Measurements from ENCODE around the gene LCLAT1.
"Not testable (repeated sequence)": the region's sequence is repeated elsewhere in the genome, so short reads cannot be mapped to it uniquely, and the experiment has no call there.

The LCLAT1 gene

DNA sequence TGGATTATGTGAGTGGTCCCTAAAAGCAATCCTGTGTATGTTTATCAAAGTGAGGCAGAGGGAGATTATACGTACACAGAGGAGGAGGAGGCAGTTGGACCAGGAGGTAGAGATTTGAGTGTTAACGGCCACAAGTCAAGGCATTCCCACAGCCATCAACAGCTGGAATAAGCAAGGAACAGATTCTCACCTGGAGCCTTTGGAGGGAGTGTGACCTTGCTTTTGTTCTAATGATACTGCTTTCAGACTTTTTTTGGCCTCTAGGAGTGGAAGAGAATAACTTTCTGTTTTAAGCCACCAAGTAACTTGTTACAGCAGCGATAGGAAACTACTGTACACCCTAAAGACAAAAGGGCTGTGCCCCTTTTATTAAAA lies 18.1 kb downstream of the LCLAT1 start:
- H3K9me3 ChIP-seq (ENCODE audit: control insufficient read depth, low read length): no peaks in the 10 kb centered on the region
- DNase-seq: no peak
- no peaks in the 10 kb centered on the region for H3K36me3 ChIP-seq (ENCODE audit: control insufficient read depth, insufficient read depth, low read length)
- no peak overlapping the region for H3K27ac ChIP-seq (ENCODE audit: insufficient read depth, low read length, poor library complexity, severe bottlenecking)
- H3K4me1 ChIP-seq (ENCODE audit: control insufficient read depth, insufficient read depth, low read length, poor library complexity, severe bottlenecking): no peaks in the 10 kb centered on the region
- H3K4me3 ChIP-seq (ENCODE audit: insufficient read depth, low read depth, low read length, poor library complexity, severe bottlenecking): no peak overlapping the region
- H3K27me3 ChIP-seq (replicated peaks; ENCODE audit: control insufficient read depth, insufficient read depth, low read length, poor library complexity, severe bottlenecking): no peaks in the 10 kb centered on the region

DNA sequence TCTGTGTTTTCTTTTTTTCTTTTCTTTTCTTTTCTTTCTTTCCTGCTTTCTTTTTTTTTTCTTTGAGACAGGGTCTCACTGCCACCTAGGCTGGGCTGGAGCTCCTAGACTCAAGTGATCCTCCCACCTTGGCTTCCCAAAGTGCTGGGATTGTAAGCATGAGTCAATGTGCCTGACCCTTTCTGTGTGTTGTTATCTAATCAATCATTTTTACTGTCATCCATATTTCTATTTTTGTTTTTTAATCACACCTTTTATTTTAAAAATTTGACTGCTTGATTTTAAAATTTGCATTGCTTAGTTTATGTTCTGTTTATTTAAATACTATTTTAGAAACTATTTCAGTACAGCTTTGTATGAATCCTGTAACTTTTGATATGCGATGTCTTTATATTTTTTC lies 19.2 kb downstream of the LCLAT1 start:
- Histone ChIP-seq H3K36me3 (ENCODE audit: control insufficient read depth, insufficient read depth, low read length) (no peaks in the 10 kb centered on the region), H3K27ac (ENCODE audit: insufficient read depth, low read length, poor library complexity, severe bottlenecking) (no peak overlapping the region), H3K9me3 (ENCODE audit: control insufficient read depth, low read length) (no peaks in the 10 kb centered on the region), H3K4me3 (ENCODE audit: insufficient read depth, low read depth, low read length, poor library complexity, severe bottlenecking) (no peak overlapping the region), H3K4me1 (ENCODE audit: control insufficient read depth, insufficient read depth, low read length, poor library complexity, severe bottlenecking) (no peaks in the 10 kb centered on the region), H3K27me3 (replicated peaks; ENCODE audit: control insufficient read depth, insufficient read depth, low read length, poor library complexity, severe bottlenecking) (no peaks in the 10 kb centered on the region)
- no peak for DNase-seq

DNA sequence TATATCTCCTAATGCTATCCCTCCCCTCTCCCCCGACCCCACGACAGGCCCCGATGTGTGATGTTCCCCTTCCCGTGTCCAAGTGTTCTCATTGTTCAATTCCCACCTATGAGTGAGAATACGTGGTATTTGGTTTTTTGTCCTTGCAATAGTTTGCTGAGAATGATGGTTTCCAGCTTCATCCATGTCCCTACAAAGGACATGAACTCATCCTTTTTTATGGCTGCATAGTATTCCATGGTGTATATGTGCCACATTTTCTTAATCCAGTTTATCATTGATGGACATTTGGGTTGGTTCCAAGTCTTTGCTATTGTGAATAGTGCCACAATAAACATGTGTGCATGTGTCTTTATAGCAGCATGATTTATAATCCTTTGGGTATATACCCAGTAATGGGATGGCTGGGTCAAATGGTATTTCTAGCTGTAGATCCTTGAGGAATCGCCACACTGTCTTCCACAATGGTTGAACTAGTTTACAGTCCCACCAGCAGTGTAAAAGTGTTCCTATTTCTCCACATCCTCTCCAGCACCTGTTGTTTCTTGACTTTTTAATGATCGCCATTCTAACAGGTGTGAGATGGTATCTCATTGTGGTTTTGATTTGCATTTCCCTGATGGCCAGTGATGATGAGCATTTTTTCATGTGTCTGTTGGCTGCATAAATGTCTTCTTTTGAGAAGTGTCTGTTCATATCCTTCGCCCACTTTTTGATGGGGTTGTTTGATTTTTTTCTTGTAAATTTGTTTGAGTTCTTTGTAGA lies 20.2 kb downstream of the LCLAT1 start:
- H3K9me3 ChIP-seq (ENCODE audit: control insufficient read depth, low read length); DNase-seq; H3K27ac ChIP-seq (ENCODE audit: insufficient read depth, low read length, poor library complexity, severe bottlenecking); H3K4me1 ChIP-seq (ENCODE audit: control insufficient read depth, insufficient read depth, low read length, poor library complexity, severe bottlenecking); H3K36me3 ChIP-seq (ENCODE audit: control insufficient read depth, insufficient read depth, low read length); H3K27me3 ChIP-seq (replicated peaks; ENCODE audit: control insufficient read depth, insufficient read depth, low read length, poor library complexity, severe bottlenecking); H3K4me3 ChIP-seq (ENCODE audit: insufficient read depth, low read depth, low read length, poor library complexity, severe bottlenecking): not testable (repeated sequence)

DNA sequence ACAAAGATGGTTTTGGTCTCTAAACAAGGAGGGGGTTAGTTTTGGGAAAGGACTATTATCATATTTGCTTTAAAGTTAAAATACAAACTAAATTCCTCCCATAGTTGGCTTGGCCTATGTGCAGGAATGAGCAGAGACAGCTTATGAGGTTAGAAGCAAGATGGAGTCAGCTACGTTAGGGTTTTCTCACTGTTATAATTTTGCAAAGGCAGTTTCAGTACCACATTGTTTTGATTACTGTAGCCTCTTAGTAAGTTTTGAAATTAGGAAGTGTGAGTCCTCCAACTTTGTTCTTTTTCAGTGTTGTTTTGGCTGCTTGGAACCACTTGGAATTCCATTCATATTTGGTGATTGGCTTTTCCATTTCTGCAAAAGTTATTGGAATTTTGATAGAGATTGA lies 23.4 kb downstream of the LCLAT1 start:
- Histone ChIP-seq H3K36me3 (ENCODE audit: control insufficient read depth, insufficient read depth, low read length) (no peaks in the 10 kb centered on the region), H3K9me3 (ENCODE audit: control insufficient read depth, low read length) (no peaks in the 10 kb centered on the region), H3K27ac (ENCODE audit: insufficient read depth, low read length, poor library complexity, severe bottlenecking) (no peak overlapping the region), H3K4me3 (ENCODE audit: insufficient read depth, low read depth, low read length, poor library complexity, severe bottlenecking) (no peak overlapping the region), H3K27me3 (replicated peaks; ENCODE audit: control insufficient read depth, insufficient read depth, low read length, poor library complexity, severe bottlenecking) (no peaks in the 10 kb centered on the region), H3K4me1 (ENCODE audit: control insufficient read depth, insufficient read depth, low read length, poor library complexity, severe bottlenecking) (no peaks in the 10 kb centered on the region)
- no peak for DNase-seq

DNA sequence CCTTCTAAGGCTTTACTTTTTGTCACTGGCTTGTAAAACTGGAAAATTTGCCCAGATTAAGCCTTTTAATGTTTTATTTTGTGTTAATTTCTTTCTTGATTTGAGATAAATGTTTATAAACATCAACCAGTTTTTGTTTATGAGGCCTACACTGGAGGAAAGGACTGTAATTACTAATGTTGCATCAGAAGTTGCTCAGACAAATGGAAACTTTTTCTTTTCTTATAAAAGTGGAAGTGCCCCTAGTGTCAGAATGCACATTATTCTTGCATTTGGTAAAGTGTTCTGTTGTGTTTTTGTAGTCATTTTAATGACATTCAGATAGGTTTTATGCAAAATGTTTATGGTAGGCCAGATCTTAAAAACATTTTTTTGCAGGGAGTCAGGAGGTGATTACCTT lies 25.3 kb downstream of the LCLAT1 start:
- no peak overlapping the region for H3K4me3 ChIP-seq (ENCODE audit: insufficient read depth, low read depth, low read length, poor library complexity, severe bottlenecking)
- no peaks in the 10 kb centered on the region for H3K27me3 ChIP-seq (replicated peaks; ENCODE audit: control insufficient read depth, insufficient read depth, low read length, poor library complexity, severe bottlenecking)
- no peaks in the 10 kb centered on the region for H3K4me1 ChIP-seq (ENCODE audit: control insufficient read depth, insufficient read depth, low read length, poor library complexity, severe bottlenecking)
- no peaks in the 10 kb centered on the region for H3K36me3 ChIP-seq (ENCODE audit: control insufficient read depth, insufficient read depth, low read length)
- no peak overlapping the region for H3K27ac ChIP-seq (ENCODE audit: insufficient read depth, low read length, poor library complexity, severe bottlenecking)
- no peak for DNase-seq
- no peaks in the 10 kb centered on the region for H3K9me3 ChIP-seq (ENCODE audit: control insufficient read depth, low read length)

DNA sequence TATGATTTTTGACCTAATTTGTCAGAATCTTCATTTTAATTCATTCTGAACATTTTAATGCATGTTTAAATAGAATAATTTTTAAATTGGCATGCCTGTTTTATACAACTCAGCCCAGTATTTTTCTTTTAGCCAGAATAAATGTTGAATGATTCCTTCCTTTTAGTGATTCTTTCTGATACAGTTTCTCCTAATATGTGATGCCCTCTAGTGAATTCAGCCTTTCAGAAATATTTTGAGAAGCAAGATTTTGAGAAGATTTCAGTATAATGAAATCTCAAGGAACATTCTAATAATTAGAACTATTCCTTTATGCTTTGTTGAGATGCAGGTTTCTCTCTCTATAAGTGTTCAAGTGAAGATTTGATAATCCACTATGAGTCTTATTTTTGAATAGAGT lies 28.5 kb downstream of the LCLAT1 start:
- DNase-seq: no peak
- Histone ChIP-seq H3K36me3 (ENCODE audit: control insufficient read depth, insufficient read depth, low read length) (no peaks in the 10 kb centered on the region), H3K27ac (ENCODE audit: insufficient read depth, low read length, poor library complexity, severe bottlenecking) (no peak overlapping the region), H3K9me3 (ENCODE audit: control insufficient read depth, low read length) (no peaks in the 10 kb centered on the region), H3K4me1 (ENCODE audit: control insufficient read depth, insufficient read depth, low read length, poor library complexity, severe bottlenecking) (no peaks in the 10 kb centered on the region), H3K27me3 (replicated peaks; ENCODE audit: control insufficient read depth, insufficient read depth, low read length, poor library complexity, severe bottlenecking) (no peaks in the 10 kb centered on the region), H3K4me3 (ENCODE audit: insufficient read depth, low read depth, low read length, poor library complexity, severe bottlenecking) (no peak overlapping the region)

DNA sequence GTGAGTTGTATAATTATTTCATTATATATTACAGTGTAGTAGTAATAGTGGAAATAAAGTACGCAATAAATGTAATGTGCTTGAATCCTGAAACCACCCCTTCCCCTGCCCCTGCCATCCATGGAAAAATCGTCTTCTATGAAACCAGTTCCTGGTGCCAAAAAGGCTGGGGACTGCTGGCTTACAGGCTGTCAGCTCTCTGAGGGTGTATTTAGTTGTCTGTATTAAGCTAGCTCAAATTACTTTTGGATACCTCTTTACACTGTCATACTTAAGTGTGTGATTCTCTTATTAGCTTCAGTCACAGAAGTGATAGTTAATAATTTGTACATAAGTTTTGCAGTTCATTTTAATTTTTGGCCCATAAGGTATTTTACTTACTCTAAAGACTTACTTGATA lies 29.6 kb downstream of the LCLAT1 start:
- Histone ChIP-seq H3K36me3 (ENCODE audit: control insufficient read depth, insufficient read depth, low read length) (no peaks in the 10 kb centered on the region), H3K27ac (ENCODE audit: insufficient read depth, low read length, poor library complexity, severe bottlenecking) (no peak overlapping the region), H3K27me3 (replicated peaks; ENCODE audit: control insufficient read depth, insufficient read depth, low read length, poor library complexity, severe bottlenecking) (no peaks in the 10 kb centered on the region), H3K4me3 (ENCODE audit: insufficient read depth, low read depth, low read length, poor library complexity, severe bottlenecking) (no peak overlapping the region), H3K4me1 (ENCODE audit: control insufficient read depth, insufficient read depth, low read length, poor library complexity, severe bottlenecking) (no peaks in the 10 kb centered on the region), H3K9me3 (ENCODE audit: control insufficient read depth, low read length) (no peaks in the 10 kb centered on the region)
- DNase-seq: no peak

DNA sequence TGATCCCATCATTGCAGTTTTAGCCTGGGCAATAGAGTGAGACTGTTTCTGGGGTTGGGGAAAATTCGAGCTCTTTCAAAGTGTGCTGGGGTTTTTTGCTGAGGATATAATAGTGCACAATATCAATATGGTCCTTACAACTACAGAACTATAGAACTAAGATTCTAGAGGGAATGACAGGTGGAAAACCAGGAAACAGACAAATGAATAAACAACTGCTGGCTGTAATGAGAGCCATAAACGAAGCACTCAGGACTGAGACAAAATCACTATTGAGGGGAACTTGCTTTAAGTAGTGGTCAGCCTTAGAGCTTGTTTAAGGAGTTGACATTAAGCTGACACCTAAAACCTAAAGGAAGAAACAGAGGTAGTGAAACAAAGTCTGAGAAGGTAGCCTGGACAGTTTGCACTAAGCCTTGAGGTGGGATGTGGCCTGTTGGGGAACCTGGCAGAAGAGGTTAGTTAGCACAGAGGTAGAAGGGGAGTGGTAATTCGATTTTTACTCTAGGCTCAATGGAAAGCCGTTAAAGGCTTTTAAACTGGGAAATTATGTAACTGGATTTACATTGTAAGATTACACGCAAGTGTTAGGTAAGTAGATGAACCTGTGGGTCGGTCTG lies 33.8 kb downstream of the LCLAT1 start:
- Histone ChIP-seq H3K4me1 (ENCODE audit: control insufficient read depth, insufficient read depth, low read length, poor library complexity, severe bottlenecking) (no peaks in the 10 kb centered on the region), H3K4me3 (ENCODE audit: insufficient read depth, low read depth, low read length, poor library complexity, severe bottlenecking) (no peak overlapping the region), H3K27me3 (replicated peaks; ENCODE audit: control insufficient read depth, insufficient read depth, low read length, poor library complexity, severe bottlenecking) (no peaks in the 10 kb centered on the region), H3K9me3 (ENCODE audit: control insufficient read depth, low read length) (no peaks in the 10 kb centered on the region), H3K36me3 (ENCODE audit: control insufficient read depth, insufficient read depth, low read length) (no peaks in the 10 kb centered on the region), H3K27ac (ENCODE audit: insufficient read depth, low read length, poor library complexity, severe bottlenecking) (no peak overlapping the region)
- DNase-seq: no peak

DNA sequence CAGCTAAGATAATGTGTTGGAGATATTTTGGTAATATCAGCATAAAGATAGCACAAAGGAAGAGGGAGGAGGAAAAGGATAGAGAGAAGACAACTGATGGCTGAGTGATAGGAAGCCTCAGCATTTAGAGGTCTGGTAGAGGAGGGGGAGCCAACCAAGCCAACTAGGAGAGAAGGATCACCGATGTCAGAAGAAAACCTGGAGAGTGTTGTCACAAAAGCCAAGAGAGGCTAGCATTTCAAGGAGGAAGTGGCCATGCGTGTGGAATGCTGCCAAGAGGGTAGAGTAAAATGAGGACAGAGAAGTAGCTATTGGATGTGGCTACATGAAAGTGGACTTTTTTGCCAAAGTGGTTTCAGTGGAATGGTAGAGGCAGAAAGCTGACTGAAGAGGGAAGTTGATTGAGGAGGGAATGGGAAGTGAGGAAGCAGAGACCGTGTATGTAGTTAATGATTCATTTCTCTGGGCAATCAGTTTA lies 34.3 kb downstream of the LCLAT1 start:
- Histone ChIP-seq H3K36me3 (ENCODE audit: control insufficient read depth, insufficient read depth, low read length) (no peaks in the 10 kb centered on the region), H3K4me3 (ENCODE audit: insufficient read depth, low read depth, low read length, poor library complexity, severe bottlenecking) (no peak overlapping the region), H3K27ac (ENCODE audit: insufficient read depth, low read length, poor library complexity, severe bottlenecking) (no peak overlapping the region), H3K9me3 (ENCODE audit: control insufficient read depth, low read length) (no peaks in the 10 kb centered on the region), H3K27me3 (replicated peaks; ENCODE audit: control insufficient read depth, insufficient read depth, low read length, poor library complexity, severe bottlenecking) (no peaks in the 10 kb centered on the region), H3K4me1 (ENCODE audit: control insufficient read depth, insufficient read depth, low read length, poor library complexity, severe bottlenecking) (no peaks in the 10 kb centered on the region)
- no peak for DNase-seq

DNA sequence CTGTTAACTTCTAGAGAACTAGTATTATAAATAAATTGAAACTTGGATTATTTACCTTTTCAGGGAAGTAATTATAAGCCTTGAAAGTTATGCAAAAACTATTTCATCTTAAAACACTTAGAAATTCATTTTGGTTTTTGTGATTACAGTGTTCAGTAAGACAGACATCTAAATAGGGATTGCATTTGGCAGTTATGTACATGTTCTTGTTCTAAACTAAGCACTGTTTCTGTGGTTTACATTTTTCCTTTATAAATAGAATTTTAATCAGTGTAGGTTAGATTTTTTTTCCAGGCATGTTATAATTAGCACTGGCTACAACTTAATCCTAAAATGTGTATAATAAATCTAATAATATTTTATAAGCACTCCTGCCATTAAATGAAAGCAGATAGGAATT lies 35.0 kb downstream of the LCLAT1 start:
- Histone ChIP-seq H3K9me3 (ENCODE audit: control insufficient read depth, low read length) (no peaks in the 10 kb centered on the region), H3K27ac (ENCODE audit: insufficient read depth, low read length, poor library complexity, severe bottlenecking) (no peak overlapping the region), H3K36me3 (ENCODE audit: control insufficient read depth, insufficient read depth, low read length) (no peaks in the 10 kb centered on the region), H3K4me1 (ENCODE audit: control insufficient read depth, insufficient read depth, low read length, poor library complexity, severe bottlenecking) (no peaks in the 10 kb centered on the region), H3K4me3 (ENCODE audit: insufficient read depth, low read depth, low read length, poor library complexity, severe bottlenecking) (no peak overlapping the region), H3K27me3 (replicated peaks; ENCODE audit: control insufficient read depth, insufficient read depth, low read length, poor library complexity, severe bottlenecking) (no peaks in the 10 kb centered on the region)
- DNase-seq: no peak
